HEK293 (cell line): ENCODE data around the gene C1orf167.

Experiments used
- CTCF ChIA-PET: fragments of 350-600 bp; formaldehyde crosslinking; extraction: SDS; loops from one replicate; lab custom pipeline; 2021; ENCODE audit warnings: antibody characterized with exemption; lab: Yijun Ruan, JAX
- POLR2A ChIA-PET: fragments of 300-600 bp; formaldehyde crosslinking; extraction: SDS; loops from one replicate; lab custom pipeline; 2020; ENCODE audit warnings: antibody characterized with exemption, inconsistent platforms; lab: Yijun Ruan, JAX
- H3K27ac ChIP-seq: fragments of 200-500 bp; sonication (Bioruptor generic); 2 replicates; pipeline ENCODE4 v1.5.1; 2014; ENCODE audit warnings: low read depth, low read length, control low read depth, inconsistent platforms; ENCODE audit errors: extremely low read depth
- H3K36me3 ChIP-seq, 2 experiments: fragments of 200-500 bp in 1 of 2; sonication (Bioruptor generic) in 1 of 2; 1 replicate in 1 of 2; 2 replicates in 1 of 2; pipeline ENCODE4 v1.5.1; 2014 to 2017; ENCODE audit warnings: inconsistent platforms in 2 of 2, low read length in 2 of 2; ENCODE audit not compliant: control insufficient read depth in 2 of 2, insufficient read depth in 1 of 2
- H3K4me1 ChIP-seq: fragments of 200-500 bp; sonication (Bioruptor generic); 2 replicates; pipeline ENCODE4 v1.5.1; 2014; ENCODE audit warnings: mild to moderate bottlenecking, low read length, inconsistent platforms; ENCODE audit not compliant: control insufficient read depth, insufficient read depth
- H3K4me3 ChIP-seq: 2 replicates; pipeline ENCODE4 v1.5.1; 2011; ENCODE audit warnings: low read depth, mild to moderate bottlenecking, control low read depth, low read length, moderate library complexity
- H3K9me3 ChIP-seq: fragments of 200-500 bp; sonication (Bioruptor generic); 2 replicates; pipeline ENCODE4 v1.5.1; 2014; ENCODE audit warnings: low read depth, low read length, inconsistent platforms; ENCODE audit not compliant: control insufficient read depth, insufficient read depth
- KLF1 ChIP-seq: fragments of 450-650 bp; formaldehyde crosslinking; IDR thresholded peaks from 2 replicates; pipeline ENCODE4 v1.5.1; 2016; ENCODE audit warnings: missing biosample characterization, missing genetic modification characterization
- KLF10 ChIP-seq: fragments of 450-650 bp; IDR thresholded peaks from 2 replicates; pipeline ENCODE4 v1.5.1; 2018; ENCODE audit warnings: missing biosample characterization, mild to moderate bottlenecking, missing genetic modification characterization
- KLF7 ChIP-seq: fragments of 450-650 bp; formaldehyde crosslinking; IDR thresholded peaks from 2 replicates; pipeline ENCODE4 v1.5.1; 2016; ENCODE audit warnings: missing biosample characterization, missing genetic modification characterization, borderline replicate concordance
- KLF9 ChIP-seq: fragments of 450-650 bp; formaldehyde crosslinking; IDR thresholded peaks from 2 replicates; pipeline ENCODE4 v1.5.1; 2016; ENCODE audit warnings: missing biosample characterization, missing genetic modification characterization, low read depth
- PRDM1 ChIP-seq: fragments of 450-650 bp; formaldehyde crosslinking; IDR thresholded peaks from 2 replicates; pipeline ENCODE4; 2016; ENCODE audit warnings: missing biosample characterization, missing genetic modification characterization
- SCRT1 ChIP-seq: fragments of 450-650 bp; formaldehyde crosslinking; IDR thresholded peaks from 2 replicates; pipeline ENCODE4 v1.5.1; 2016; ENCODE audit warnings: missing biosample characterization, missing genetic modification characterization, borderline replicate concordance
- SCRT2 ChIP-seq: fragments of 450-650 bp; formaldehyde crosslinking; IDR thresholded peaks from 2 replicates; pipeline ENCODE4 v1.5.1; 2016; ENCODE audit warnings: missing biosample characterization, missing genetic modification characterization
- SP3 ChIP-seq: fragments of 450-650 bp; formaldehyde crosslinking; IDR thresholded peaks from 2 replicates; pipeline ENCODE4 v1.5.1; 2016; ENCODE audit warnings: missing biosample characterization, missing genetic modification characterization
- YY1 ChIP-seq: fragments of 450-650 bp; formaldehyde crosslinking; IDR thresholded peaks from 2 replicates; pipeline ENCODE4 v1.5.1; 2018; ENCODE audit warnings: missing biosample characterization, missing genetic modification characterization
- ZBTB1 ChIP-seq: fragments of 450-650 bp; formaldehyde crosslinking; IDR thresholded peaks from 2 replicates; pipeline ENCODE4 v1.5.1; 2016; ENCODE audit warnings: missing biosample characterization, missing genetic modification characterization
- ZBTB48 ChIP-seq: fragments of 450-650 bp; formaldehyde crosslinking; IDR thresholded peaks from 2 replicates; pipeline ENCODE4 v1.5.1; 2016; ENCODE audit warnings: missing biosample characterization, missing genetic modification characterization
- ZFP69B ChIP-seq: fragments of 450-650 bp; formaldehyde crosslinking; IDR thresholded peaks from 2 replicates; pipeline ENCODE4 v1.5.1; 2016; ENCODE audit warnings: missing biosample characterization, missing genetic modification characterization
- ZNF184 ChIP-seq: fragments of 450-650 bp; IDR thresholded peaks from 2 replicates; pipeline ENCODE4 v1.5.1; 2018; ENCODE audit warnings: missing biosample characterization, mild to moderate bottlenecking, missing genetic modification characterization
- ZNF223 ChIP-seq: fragments of 450-650 bp; formaldehyde crosslinking; IDR thresholded peaks from 2 replicates; pipeline ENCODE4 v1.5.1; 2016; ENCODE audit warnings: missing biosample characterization, missing genetic modification characterization
- ZNF239 ChIP-seq: fragments of 450-650 bp; formaldehyde crosslinking; IDR thresholded peaks from 2 replicates; pipeline ENCODE4 v1.5.1; 2016; ENCODE audit warnings: missing biosample characterization, missing genetic modification characterization
- ZNF24 ChIP-seq: fragments of 450-650 bp; formaldehyde crosslinking; IDR thresholded peaks from 2 replicates; pipeline ENCODE4 v1.5.1; 2016; ENCODE audit warnings: missing biosample characterization, missing genetic modification characterization
- ZNF311 ChIP-seq: fragments of 450-650 bp; formaldehyde crosslinking; IDR thresholded peaks from 2 replicates; pipeline ENCODE4 v1.5.1; 2017; ENCODE audit warnings: missing biosample characterization, missing genetic modification characterization, borderline replicate concordance
- ZNF335 ChIP-seq: fragments of 450-650 bp; formaldehyde crosslinking; conservative IDR thresholded peaks from 2 replicates; pipeline ENCODE4 v1.5.1; 2016; ENCODE audit warnings: missing biosample characterization, missing genetic modification characterization
- ZNF366 ChIP-seq: fragments of 450-650 bp; formaldehyde crosslinking; conservative IDR thresholded peaks from 2 replicates; pipeline ENCODE4 v1.5.1; 2016; ENCODE audit warnings: missing biosample characterization, missing genetic modification characterization
- ZNF426 ChIP-seq: fragments of 450-650 bp; formaldehyde crosslinking; IDR thresholded peaks from 2 replicates; pipeline ENCODE4 v1.5.1; 2017; ENCODE audit warnings: missing biosample characterization, missing genetic modification characterization, mild to moderate bottlenecking, inconsistent platforms, moderate library complexity
- ZNF560 ChIP-seq: fragments of 450-650 bp; formaldehyde crosslinking; IDR thresholded peaks from 2 replicates; pipeline ENCODE4 v1.5.1; 2017; ENCODE audit warnings: missing biosample characterization, missing genetic modification characterization, borderline replicate concordance
- ZNF561 ChIP-seq: fragments of 450-650 bp; IDR thresholded peaks from 2 replicates; pipeline ENCODE4 v1.5.1; 2018; ENCODE audit warnings: missing biosample characterization, missing genetic modification characterization, borderline replicate concordance
- ZNF610 ChIP-seq: fragments of 450-650 bp; formaldehyde crosslinking; IDR thresholded peaks from 2 replicates; pipeline ENCODE4 v1.5.1; 2016; ENCODE audit warnings: missing biosample characterization, missing genetic modification characterization, borderline replicate concordance
- ZNF621 ChIP-seq: fragments of 450-650 bp; formaldehyde crosslinking; IDR thresholded peaks from 2 replicates; pipeline ENCODE4 v1.5.1; 2017; ENCODE audit warnings: missing biosample characterization, missing genetic modification characterization
- ZNF707 ChIP-seq: fragments of 450-650 bp; formaldehyde crosslinking; IDR thresholded peaks from 2 replicates; pipeline ENCODE4 v1.5.1; 2016; ENCODE audit warnings: missing biosample characterization, missing genetic modification characterization
- ZNF76 ChIP-seq: fragments of 450-650 bp; formaldehyde crosslinking; IDR thresholded peaks from 2 replicates; pipeline ENCODE4; 2016; ENCODE audit warnings: low read depth, missing biosample characterization, missing genetic modification characterization, borderline replicate concordance
- TF ChIP-seq, protein P1 (sequence below): fragments of 450-650 bp; formaldehyde crosslinking; IDR thresholded peaks from 2 replicates; pipeline ENCODE4 v1.5.1; 2016; ENCODE audit warnings: missing biosample characterization, missing genetic modification characterization
- TF ChIP-seq, protein P2 (sequence below): fragments of 450-650 bp; formaldehyde crosslinking; IDR thresholded peaks from 2 replicates; pipeline ENCODE4 v1.5.1; 2016; ENCODE audit warnings: missing biosample characterization, missing genetic modification characterization
- TF ChIP-seq, protein P3 (sequence below): fragments of 450-650 bp; formaldehyde crosslinking; IDR thresholded peaks from 2 replicates; pipeline ENCODE4 v1.5.1; 2016; ENCODE audit warnings: missing biosample characterization, missing genetic modification characterization

Gene C1orf167

DNA sequence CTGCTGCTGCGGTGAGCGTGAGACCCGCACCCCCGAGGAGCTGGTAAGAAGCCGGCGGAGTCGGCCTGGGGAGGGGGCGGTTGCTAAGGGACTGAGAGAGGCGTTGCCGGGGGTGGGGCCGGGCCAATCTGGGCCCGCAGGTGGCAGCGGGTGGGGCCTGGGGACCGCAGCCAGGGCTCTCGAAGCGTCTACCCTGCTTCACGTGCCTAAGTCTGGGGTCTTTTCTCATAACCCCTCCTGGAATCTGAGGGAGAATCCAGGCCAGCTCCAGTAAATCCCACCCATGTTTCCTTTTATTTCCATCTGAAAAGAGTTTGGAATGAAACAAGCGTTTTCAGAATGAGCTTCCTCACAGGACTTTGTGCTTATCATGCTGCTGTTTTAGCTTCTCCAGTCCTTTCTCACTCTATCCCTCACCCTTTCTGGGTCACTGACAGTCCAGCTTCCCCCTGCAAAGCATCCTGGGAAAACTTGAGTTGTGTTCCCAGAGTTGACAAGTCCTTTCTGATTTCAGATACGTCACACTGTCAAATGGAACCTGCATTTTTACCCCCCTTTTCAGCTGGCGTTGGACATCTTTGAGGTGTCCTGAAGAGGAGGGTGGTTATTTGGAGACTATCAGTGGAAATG is 44.4 kb downstream of the C1orf167 start:
- Histone ChIP-seq H3K4me3 (peak overlapping the region; percentile 97), H3K4me1 (peaks cover 4% of the 10 kb centered on the region), H3K27ac (0 out of 2 replicates have a peak overlapping the region, but pooled peaks have one; percentile 5), H3K9me3 (no peaks in the 10 kb centered on the region), H3K36me3 (peaks cover 4 to 56% of the 10 kb centered on the region in 2 experiments)
- no peak for TF ChIP-seq PRDM1
- TF ChIP-seq SP3 = peak; percentile 79
- TF ChIP-seq YY1 = peak; percentile 48; the same call in 1 of the 2 replicates
- TF ChIP-seq KLF7 (tag by site-specific recombination) = peak; percentile 85; the same call in 1 of the 2 replicates
- no peak for TF ChIP-seq ZNF239 (tag by site-specific recombination)
- no peak for TF ChIP-seq ZNF426 (tag by site-specific recombination)
- no peak for TF ChIP-seq ZNF621 (tag by site-specific recombination)
- no peak for TF ChIP-seq ZNF707 (tag by site-specific recombination)
- TF ChIP-seq ZNF76 = peak; percentile 45; the same call in 1 of the 2 replicates
- TF ChIP-seq ZNF561 (tag by site-specific recombination) = 0 out of 2 replicates have a peak, but pooled peaks have one; percentile 1
- peak; percentile 84 for TF ChIP-seq ZBTB48 (tag by site-specific recombination)
- TF ChIP-seq ZNF24 (tag by site-specific recombination) = 0 out of 2 replicates have a peak, but pooled peaks have one; percentile 8
- TF ChIP-seq, protein P1, sequence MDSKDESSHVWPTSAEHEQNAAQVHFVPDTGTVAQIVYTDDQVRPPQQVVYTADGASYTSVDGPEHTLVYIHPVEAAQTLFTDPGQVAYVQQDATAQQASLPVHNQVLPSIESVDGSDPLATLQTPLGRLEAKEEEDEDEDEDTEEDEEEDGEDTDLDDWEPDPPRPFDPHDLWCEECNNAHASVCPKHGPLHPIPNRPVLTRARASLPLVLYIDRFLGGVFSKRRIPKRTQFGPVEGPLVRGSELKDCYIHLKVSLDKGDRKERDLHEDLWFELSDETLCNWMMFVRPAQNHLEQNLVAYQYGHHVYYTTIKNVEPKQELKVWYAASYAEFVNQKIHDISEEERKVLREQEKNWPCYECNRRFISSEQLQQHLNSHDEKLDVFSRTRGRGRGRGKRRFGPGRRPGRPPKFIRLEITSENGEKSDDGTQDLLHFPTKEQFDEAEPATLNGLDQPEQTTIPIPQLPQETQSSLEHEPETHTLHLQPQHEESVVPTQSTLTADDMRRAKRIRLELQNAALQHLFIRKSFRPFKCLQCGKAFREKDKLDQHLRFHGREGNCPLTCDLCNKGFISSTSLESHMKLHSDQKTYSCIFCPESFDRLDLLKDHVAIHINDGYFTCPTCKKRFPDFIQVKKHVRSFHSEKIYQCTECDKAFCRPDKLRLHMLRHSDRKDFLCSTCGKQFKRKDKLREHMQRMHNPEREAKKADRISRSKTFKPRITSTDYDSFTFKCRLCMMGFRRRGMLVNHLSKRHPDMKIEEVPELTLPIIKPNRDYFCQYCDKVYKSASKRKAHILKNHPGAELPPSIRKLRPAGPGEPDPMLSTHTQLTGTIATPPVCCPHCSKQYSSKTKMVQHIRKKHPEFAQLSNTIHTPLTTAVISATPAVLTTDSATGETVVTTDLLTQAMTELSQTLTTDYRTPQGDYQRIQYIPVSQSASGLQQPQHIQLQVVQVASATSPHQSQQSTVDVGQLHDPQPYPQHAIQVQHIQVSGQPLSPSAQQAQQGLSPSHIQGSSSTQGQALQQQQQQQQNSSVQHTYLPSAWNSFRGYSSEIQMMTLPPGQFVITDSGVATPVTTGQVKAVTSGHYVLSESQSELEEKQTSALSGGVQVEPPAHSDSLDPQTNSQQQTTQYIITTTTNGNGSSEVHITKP = peak; percentile 52
- no peak for TF ChIP-seq ZNF184
- TF ChIP-seq ZFP69B = peak; percentile 90
- TF ChIP-seq, protein P2, sequence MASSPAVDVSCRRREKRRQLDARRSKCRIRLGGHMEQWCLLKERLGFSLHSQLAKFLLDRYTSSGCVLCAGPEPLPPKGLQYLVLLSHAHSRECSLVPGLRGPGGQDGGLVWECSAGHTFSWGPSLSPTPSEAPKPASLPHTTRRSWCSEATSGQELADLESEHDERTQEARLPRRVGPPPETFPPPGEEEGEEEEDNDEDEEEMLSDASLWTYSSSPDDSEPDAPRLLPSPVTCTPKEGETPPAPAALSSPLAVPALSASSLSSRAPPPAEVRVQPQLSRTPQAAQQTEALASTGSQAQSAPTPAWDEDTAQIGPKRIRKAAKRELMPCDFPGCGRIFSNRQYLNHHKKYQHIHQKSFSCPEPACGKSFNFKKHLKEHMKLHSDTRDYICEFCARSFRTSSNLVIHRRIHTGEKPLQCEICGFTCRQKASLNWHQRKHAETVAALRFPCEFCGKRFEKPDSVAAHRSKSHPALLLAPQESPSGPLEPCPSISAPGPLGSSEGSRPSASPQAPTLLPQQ = peak; percentile 87
- TF ChIP-seq ZNF366 (tag by site-specific recombination) = no peak
- peak; percentile 65; the same call in 1 of the 2 replicates for TF ChIP-seq SCRT1 (tag by site-specific recombination)
- no peak for TF ChIP-seq ZBTB1 (tag by site-specific recombination)
- no peak for TF ChIP-seq ZNF560
- no peak for TF ChIP-seq KLF1 (tag by site-specific recombination)
- TF ChIP-seq ZNF311 (tag by site-specific recombination) = no peak
- TF ChIP-seq KLF9 (tag by site-specific recombination) = 0 out of 2 replicates have a peak, but pooled peaks have one; percentile 5
- no peak for TF ChIP-seq ZNF223
- TF ChIP-seq SCRT2 (tag by site-specific recombination) = 0 out of 2 replicates have a peak, but pooled peaks have one; percentile 41
- peak; percentile 51; the same call in 1 of the 2 replicates for TF ChIP-seq KLF10 (tag by site-specific recombination)
- 0 out of 2 replicates have a peak, but pooled peaks have one; percentile 5 for TF ChIP-seq ZNF610 (tag by site-specific recombination)
- TF ChIP-seq, protein P3, sequence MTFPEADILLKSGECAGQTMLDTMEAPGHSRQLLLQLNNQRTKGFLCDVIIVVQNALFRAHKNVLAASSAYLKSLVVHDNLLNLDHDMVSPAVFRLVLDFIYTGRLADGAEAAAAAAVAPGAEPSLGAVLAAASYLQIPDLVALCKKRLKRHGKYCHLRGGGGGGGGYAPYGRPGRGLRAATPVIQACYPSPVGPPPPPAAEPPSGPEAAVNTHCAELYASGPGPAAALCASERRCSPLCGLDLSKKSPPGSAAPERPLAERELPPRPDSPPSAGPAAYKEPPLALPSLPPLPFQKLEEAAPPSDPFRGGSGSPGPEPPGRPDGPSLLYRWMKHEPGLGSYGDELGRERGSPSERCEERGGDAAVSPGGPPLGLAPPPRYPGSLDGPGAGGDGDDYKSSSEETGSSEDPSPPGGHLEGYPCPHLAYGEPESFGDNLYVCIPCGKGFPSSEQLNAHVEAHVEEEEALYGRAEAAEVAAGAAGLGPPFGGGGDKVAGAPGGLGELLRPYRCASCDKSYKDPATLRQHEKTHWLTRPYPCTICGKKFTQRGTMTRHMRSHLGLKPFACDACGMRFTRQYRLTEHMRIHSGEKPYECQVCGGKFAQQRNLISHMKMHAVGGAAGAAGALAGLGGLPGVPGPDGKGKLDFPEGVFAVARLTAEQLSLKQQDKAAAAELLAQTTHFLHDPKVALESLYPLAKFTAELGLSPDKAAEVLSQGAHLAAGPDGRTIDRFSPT (tag by site-specific recombination) = peak; percentile 60; the same call in 1 of the 2 replicates
- peak; percentile 90; the same call in 1 of the 2 replicates for TF ChIP-seq ZNF335 (tag by site-specific recombination)
- ChIA-PET POLR2A (interaction anchor here (0.6 to 1.6 kb wide), 11 partner anchors 8 to 142 kb away, joined by 3 to 8 read pairs (median 4); no protein-coding TSS in a partner anchor), CTCF (interaction anchor here (0.6 to 0.7 kb wide), 3 partner anchors 22 to 423 kb away, joined by 3 to 5 read pairs (median 4); no protein-coding TSS in a partner anchor)
